Measurements from ENCODE around the gene DTX1.

DTX1 gene

GRCh38 chr12:113104953-113105510 lies 48.5 kb downstream of the DTX1 start:
- DNase-seq (ENCODE audit: low read depth, low spot score) = no peak
- Histone ChIP-seq H3K9ac (ENCODE audit: insufficient read length, low read depth) (no peak overlapping the region), H3K4me3 (ENCODE audit: insufficient read length, low read depth) (no peak overlapping the region), H3K27me3 (ENCODE audit: insufficient read depth, insufficient read length) (no peaks in the 10 kb centered on the region), H3K9me3 (ENCODE audit: insufficient read depth, low read length) (no peaks in the 10 kb centered on the region), H3K36me3 (ENCODE audit: insufficient read depth, insufficient read length, low read length) (no peaks in the 10 kb centered on the region), H3K4me1 (ENCODE audit: insufficient read depth, insufficient read length) (peaks cover 11% of the 10 kb centered on the region)
- no peak for TF ChIP-seq ZNF274 (IDR thresholded peaks at IDR 0.05; ENCODE audit: low read depth, low read length)
- TF ChIP-seq YY1 (IDR thresholded peaks at IDR 0.05; ENCODE audit: insufficient read depth, insufficient read length) = no peak
- no peak for TF ChIP-seq SUZ12 (IDR thresholded peaks at IDR 0.05; ENCODE audit: extremely low read depth, insufficient read depth, insufficient read length)

GRCh38 chr12:113105606-113106271 lies 49.2 kb downstream of the DTX1 start:
- Histone ChIP-seq H3K4me3 (ENCODE audit: insufficient read length, low read depth) (no peak overlapping the region), H3K9ac (ENCODE audit: insufficient read length, low read depth) (no peak overlapping the region), H3K9me3 (ENCODE audit: insufficient read depth, low read length) (no peaks in the 10 kb centered on the region), H3K27me3 (ENCODE audit: insufficient read depth, insufficient read length) (no peaks in the 10 kb centered on the region), H3K36me3 (ENCODE audit: insufficient read depth, insufficient read length, low read length) (no peaks in the 10 kb centered on the region), H3K4me1 (ENCODE audit: insufficient read depth, insufficient read length) (peaks cover 11% of the 10 kb centered on the region)
- no peak for DNase-seq (ENCODE audit: low read depth, low spot score)
- TF ChIP-seq ZNF274 (IDR thresholded peaks at IDR 0.05; ENCODE audit: low read depth, low read length) (no peak), SUZ12 (IDR thresholded peaks at IDR 0.05; ENCODE audit: extremely low read depth, insufficient read depth, insufficient read length) (no peak), YY1 (IDR thresholded peaks at IDR 0.05; ENCODE audit: insufficient read depth, insufficient read length) (no peak)

GRCh38 chr12:113106361-113106760 lies 49.8 kb downstream of the DTX1 start:
- Histone ChIP-seq H3K4me1 (ENCODE audit: insufficient read depth, insufficient read length) (peaks cover 11% of the 10 kb centered on the region), H3K4me3 (ENCODE audit: insufficient read length, low read depth) (no peak overlapping the region), H3K9ac (ENCODE audit: insufficient read length, low read depth) (no peak overlapping the region), H3K36me3 (ENCODE audit: insufficient read depth, insufficient read length, low read length) (no peaks in the 10 kb centered on the region), H3K27me3 (ENCODE audit: insufficient read depth, insufficient read length) (no peaks in the 10 kb centered on the region), H3K9me3 (ENCODE audit: insufficient read depth, low read length) (no peaks in the 10 kb centered on the region)
- no peak for DNase-seq (ENCODE audit: low read depth, low spot score)
- TF ChIP-seq SUZ12 (IDR thresholded peaks at IDR 0.05; ENCODE audit: extremely low read depth, insufficient read depth, insufficient read length) = no peak
- TF ChIP-seq YY1 (IDR thresholded peaks at IDR 0.05; ENCODE audit: insufficient read depth, insufficient read length) = no peak
- no peak for TF ChIP-seq ZNF274 (IDR thresholded peaks at IDR 0.05; ENCODE audit: low read depth, low read length)

- H3K9me3 ChIP-seq (ENCODE audit: insufficient read depth, low read length) = no peaks in the 10 kb centered on the region
- DNase-seq (ENCODE audit: low read depth, low spot score) = no peak
- TF ChIP-seq YY1 (IDR thresholded peaks at IDR 0.05; ENCODE audit: insufficient read depth, insufficient read length) (no peak), ZNF274 (IDR thresholded peaks at IDR 0.05; ENCODE audit: low read depth, low read length) (no peak), SUZ12 (IDR thresholded peaks at IDR 0.05; ENCODE audit: extremely low read depth, insufficient read depth, insufficient read length) (no peak)
- H3K27me3 ChIP-seq (ENCODE audit: insufficient read depth, insufficient read length) = no peaks in the 10 kb centered on the region
- no peak overlapping the region for H3K9ac ChIP-seq (ENCODE audit: insufficient read length, low read depth)
- H3K4me1 ChIP-seq (ENCODE audit: insufficient read depth, insufficient read length) = peaks cover 12% of the 10 kb centered on the region
- H3K4me3 ChIP-seq (ENCODE audit: insufficient read length, low read depth) = no peak overlapping the region
- H3K36me3 ChIP-seq (ENCODE audit: insufficient read depth, insufficient read length, low read length) = no peaks in the 10 kb centered on the region
Observed at GRCh38 chr12:113108308-113108707, 51.8 kb downstream of the DTX1 start.

- Histone ChIP-seq H3K27me3 (ENCODE audit: insufficient read depth, insufficient read length) (no peaks in the 10 kb centered on the region), H3K4me3 (ENCODE audit: insufficient read length, low read depth) (no peak overlapping the region), H3K9ac (ENCODE audit: insufficient read length, low read depth) (no peak overlapping the region), H3K36me3 (ENCODE audit: insufficient read depth, insufficient read length, low read length) (no peaks in the 10 kb centered on the region), H3K9me3 (ENCODE audit: insufficient read depth, low read length) (no peaks in the 10 kb centered on the region), H3K4me1 (ENCODE audit: insufficient read depth, insufficient read length) (peaks cover 10% of the 10 kb centered on the region)
- no peak for DNase-seq (ENCODE audit: low read depth, low spot score)
- TF ChIP-seq YY1 (IDR thresholded peaks at IDR 0.05; ENCODE audit: insufficient read depth, insufficient read length) (no peak), ZNF274 (IDR thresholded peaks at IDR 0.05; ENCODE audit: low read depth, low read length) (no peak), SUZ12 (IDR thresholded peaks at IDR 0.05; ENCODE audit: extremely low read depth, insufficient read depth, insufficient read length) (no peak)
Observed at GRCh38 chr12:113109360-113109759, 52.8 kb downstream of the DTX1 start.

- DNase-seq (ENCODE audit: low read depth, low spot score) = no peak
- Histone ChIP-seq H3K9ac (ENCODE audit: insufficient read length, low read depth) (no peak overlapping the region), H3K9me3 (ENCODE audit: insufficient read depth, low read length) (no peaks in the 10 kb centered on the region), H3K36me3 (ENCODE audit: insufficient read depth, insufficient read length, low read length) (no peaks in the 10 kb centered on the region), H3K27me3 (ENCODE audit: insufficient read depth, insufficient read length) (no peaks in the 10 kb centered on the region), H3K4me3 (ENCODE audit: insufficient read length, low read depth) (no peak overlapping the region), H3K4me1 (ENCODE audit: insufficient read depth, insufficient read length) (peaks cover 10% of the 10 kb centered on the region)
- no peak for TF ChIP-seq SUZ12 (IDR thresholded peaks at IDR 0.05; ENCODE audit: extremely low read depth, insufficient read depth, insufficient read length)
- no peak for TF ChIP-seq YY1 (IDR thresholded peaks at IDR 0.05; ENCODE audit: insufficient read depth, insufficient read length)
- TF ChIP-seq ZNF274 (IDR thresholded peaks at IDR 0.05; ENCODE audit: low read depth, low read length) = no peak
Observed at GRCh38 chr12:113109872-113110599, 53.5 kb downstream of the DTX1 start.

GRCh38 chr12:113111247-113111646 lies 54.7 kb downstream of the DTX1 start:
- no peaks in the 10 kb centered on the region for H3K36me3 ChIP-seq (ENCODE audit: insufficient read depth, insufficient read length, low read length)
- no peak overlapping the region for H3K4me3 ChIP-seq (ENCODE audit: insufficient read length, low read depth)
- no peak overlapping the region for H3K9ac ChIP-seq (ENCODE audit: insufficient read length, low read depth)
- DNase-seq (ENCODE audit: low read depth, low spot score) = no peak
- peaks cover 3% of the 10 kb centered on the region for H3K4me1 ChIP-seq (ENCODE audit: insufficient read depth, insufficient read length)
- TF ChIP-seq SUZ12 (IDR thresholded peaks at IDR 0.05; ENCODE audit: extremely low read depth, insufficient read depth, insufficient read length) = no peak
- no peak for TF ChIP-seq YY1 (IDR thresholded peaks at IDR 0.05; ENCODE audit: insufficient read depth, insufficient read length)
- no peak for TF ChIP-seq ZNF274 (IDR thresholded peaks at IDR 0.05; ENCODE audit: low read depth, low read length)
- no peaks in the 10 kb centered on the region for H3K27me3 ChIP-seq (ENCODE audit: insufficient read depth, insufficient read length)
- no peaks in the 10 kb centered on the region for H3K9me3 ChIP-seq (ENCODE audit: insufficient read depth, low read length)

Data from NT2/D1 (cell line).